CD4-positive, alpha-beta memory T cell (primary cell): ENCODE results near the gene OR6B1. TPM values are rescaled to one million over a fixed set of nuclear protein-coding genes. Genes with fewer than 3 reads are reported as not detected.

Experiments
- polyA plus RNA-seq, 2 donors: library from polyadenylated mRNA; unstranded; fragments of 300-500 nt; fragmentation: Illumina TruSeq; gene quantifications; one replicate each; pipeline ENCODE4 v1.2.3, GENCODE V29; 2021
- total RNA-seq, 2 experiments: library from RNA; stranded (reverse); gene quantifications; one replicate each; pipeline ENCODE4 v1.2.3, GENCODE V29; 2021

OR6B1 gene
- total and polyA plus RNA-seq, 4 experiments from 2014 or later, result not detected

Other genes with a start within 250 kb of the OR6B1 start
- gene CTAGE6, start 242.6 kb upstream of the OR6B1 start, total RNA-seq, result 1 to 10 TPM; 2.5 to 3.8 TPM
- under 1 TPM in 1 of 2 donors, not detected in 1; 0.40 TPM for gene CTAGE6, start 242.6 kb upstream of the OR6B1 start, polyA plus RNA-seq
- 10 to 100 TPM; 20.9 to 23.1 TPM for gene TCAF1, start 98.1 kb upstream of the OR6B1 start, total RNA-seq
- 10 to 100 TPM; 10.2 to 11.5 TPM for gene TCAF1, start 98.1 kb upstream of the OR6B1 start, polyA plus RNA-seq
- gene OR2F2, start 65.1 kb upstream of the OR6B1 start, total RNA-seq, result not detected
- gene OR2F2, start 65.1 kb upstream of the OR6B1 start, polyA plus RNA-seq, result not detected
- gene OR2F1, start 45.5 kb upstream of the OR6B1 start, total RNA-seq, result not detected
- gene OR2F1, start 45.5 kb upstream of the OR6B1 start, polyA plus RNA-seq, result not detected
- gene OR2A5, start 48.6 kb downstream of the OR6B1 start, total RNA-seq, result not detected
- not detected for gene OR2A5, start 48.6 kb downstream of the OR6B1 start, polyA plus RNA-seq
- not detected for gene OR2A25, start 69.5 kb downstream of the OR6B1 start, total RNA-seq
- gene OR2A25, start 69.5 kb downstream of the OR6B1 start, polyA plus RNA-seq, result not detected
- gene OR2A12, start 86.0 kb downstream of the OR6B1 start, total RNA-seq, result not detected
- not detected for gene OR2A12, start 86.0 kb downstream of the OR6B1 start, polyA plus RNA-seq
- gene OR2A2, start 109.3 kb downstream of the OR6B1 start, total RNA-seq, result not detected
- gene OR2A2, start 109.3 kb downstream of the OR6B1 start, polyA plus RNA-seq, result not detected
- gene OR2A14, start 122.9 kb downstream of the OR6B1 start, total RNA-seq, result not detected
- gene OR2A14, start 122.9 kb downstream of the OR6B1 start, polyA plus RNA-seq, result not detected
- 1 to 10 TPM; 5.0 to 5.4 TPM for gene CTAGE4, start 183.1 kb downstream of the OR6B1 start, total RNA-seq
- gene CTAGE4, start 183.1 kb downstream of the OR6B1 start, polyA plus RNA-seq, result under 1 TPM in 1 of 2 donors, not detected in 1; 0.08 TPM
- gene ARHGEF35, start 195.5 kb downstream of the OR6B1 start, total RNA-seq, result 1 to 10 TPM; 4.8 to 5.2 TPM
- gene ARHGEF35, start 195.5 kb downstream of the OR6B1 start, polyA plus RNA-seq, result 1 to 10 TPM; 2.0 to 2.8 TPM
- not detected for gene OR2A42, start 239.3 kb downstream of the OR6B1 start, total RNA-seq
- gene OR2A42, start 239.3 kb downstream of the OR6B1 start, polyA plus RNA-seq, result not detected